HepG2 (cell line): ENCODE data around the gene GNA12. TPM values are rescaled to one million over a fixed set of nuclear protein-coding genes. Genes with fewer than 3 reads are reported as not detected.

ENCODE experiments used
- ARNT2 ChIP-seq: sonication (generic); formaldehyde crosslinking; IDR thresholded peaks from 2 replicates; pipeline ENCODE4 v1.8.0; 2022; ENCODE audit warnings: mild to moderate bottlenecking, low read depth, missing genetic modification reagents, moderate library complexity
- ELF3 ChIP-seq: IDR thresholded peaks from 2 replicates; pipeline ENCODE4 v1.6.1; 2016; ENCODE audit warnings: missing genetic modification reagents, missing compliant biosample characterization
- ESRRA ChIP-seq: sonication (generic); formaldehyde crosslinking; IDR thresholded peaks from 2 replicates; pipeline ENCODE4 v1.5.1; 2020; ENCODE audit warnings: mild to moderate bottlenecking, low read depth, missing genetic modification reagents
- ISX ChIP-seq: sonication (generic); formaldehyde crosslinking; conservative IDR thresholded peaks from 2 replicates; pipeline ENCODE4 v1.5.0; 2020; ENCODE audit warnings: missing genetic modification reagents
- MTF2 ChIP-seq: sonication (generic); formaldehyde crosslinking; IDR thresholded peaks from 2 replicates; pipeline ENCODE4 v1.5.0; 2020; ENCODE audit warnings: missing genetic modification reagents, borderline replicate concordance
- NFRKB ChIP-seq: fragments of 450-650 bp; IDR thresholded peaks from 2 replicates; pipeline ENCODE4 v1.6.1; 2017
- PITX1 ChIP-seq: sonication (generic); formaldehyde crosslinking; IDR thresholded peaks from 2 replicates; pipeline ENCODE4 v1.5.1; 2020; ENCODE audit warnings: mild to moderate bottlenecking, missing genetic modification reagents
- SP5 ChIP-seq: IDR thresholded peaks from 2 replicates; pipeline ENCODE4 v1.6.1; 2016; ENCODE audit warnings: low read depth, borderline replicate concordance
- SRF ChIP-seq: IDR thresholded peaks from 2 replicates; pipeline ENCODE4 v1.6.1; 2011; ENCODE audit warnings: mild to moderate bottlenecking, low read depth, low read length, moderate library complexity
- SRSF1 ChIP-seq: fragments of 200-400 bp; formaldehyde crosslinking; optimal IDR thresholded peaks from 2 replicates; pipeline ENCODE3; 2017; ENCODE audit warnings: mild to moderate bottlenecking, low read depth, low read length, moderate library complexity
- THRA ChIP-seq: sonication (generic); formaldehyde crosslinking; IDR thresholded peaks from 2 replicates; pipeline ENCODE4 v1.4.0; 2020; ENCODE audit warnings: missing genetic modification reagents, borderline replicate concordance
- TOPORS ChIP-seq: sonication (generic); formaldehyde crosslinking; IDR thresholded peaks from 2 replicates; pipeline ENCODE4 v1.8.0; 2023; ENCODE audit warnings: mild to moderate bottlenecking, missing genetic modification reagents
- USF2 ChIP-seq, 2 experiments: sonication (generic) in 1 of 2; formaldehyde crosslinking in 1 of 2; IDR thresholded peaks; 2 replicates each; pipeline versions ENCODE4 v1.5.1 to v1.6.1; 2011 to 2020; ENCODE audit warnings: borderline replicate concordance in 1 of 2, low read depth in 1 of 2, low read length in 1 of 2, mild to moderate bottlenecking in 1 of 2, missing genetic modification reagents in 1 of 2, moderate library complexity in 1 of 2
- ZBTB4 ChIP-seq: sonication (generic); formaldehyde crosslinking; IDR thresholded peaks from 2 replicates; pipeline ENCODE4 v1.4.0; 2020; ENCODE audit warnings: missing genetic modification reagents, mild to moderate bottlenecking, borderline replicate concordance
- ZKSCAN8 ChIP-seq: IDR thresholded peaks from 2 replicates; pipeline ENCODE4 v1.6.1; 2016; ENCODE audit warnings: borderline replicate concordance, missing genetic modification reagents, missing compliant biosample characterization
- ZNF44 ChIP-seq: sonication (generic); formaldehyde crosslinking; IDR thresholded peaks from 2 replicates; pipeline ENCODE4 v1.5.1; 2020; ENCODE audit warnings: mild to moderate bottlenecking, missing genetic modification reagents
- ZNF496 ChIP-seq: sonication (generic); formaldehyde crosslinking; IDR thresholded peaks from 2 replicates; pipeline ENCODE4 v1.8.1; 2023; ENCODE audit warnings: mild to moderate bottlenecking, moderate library complexity, missing genetic modification reagents; ENCODE audit not compliant: insufficient replicate concordance
- ZNF546 ChIP-seq: sonication (generic); formaldehyde crosslinking; conservative IDR thresholded peaks from 2 replicates; pipeline ENCODE4 v1.8.1; 2023; ENCODE audit warnings: mild to moderate bottlenecking, missing genetic modification reagents
- ZNF567 ChIP-seq: sonication (generic); formaldehyde crosslinking; IDR thresholded peaks from 2 replicates; pipeline ENCODE4 v1.8.1; 2023; ENCODE audit warnings: mild to moderate bottlenecking, missing genetic modification reagents, borderline replicate concordance
- ZNF768 ChIP-seq: sonication (generic); formaldehyde crosslinking; IDR thresholded peaks from 2 replicates; pipeline ENCODE4 v1.4.0; 2020; ENCODE audit warnings: missing genetic modification reagents
- ZSCAN21 ChIP-seq: sonication (generic); formaldehyde crosslinking; IDR thresholded peaks from 2 replicates; pipeline ENCODE4 v1.8.0; 2022; ENCODE audit warnings: mild to moderate bottlenecking, missing genetic modification reagents, moderate library complexity, borderline replicate concordance
- polyA plus RNA-seq, 8 experiments: library from polyadenylated mRNA; depleted of rRNA in 3 of 8; stranded (reverse) in 7 of 8; unstranded in 1 of 8; fragments of >200 nt; fragmentation: Illumina TruSeq in 4 of 8; extraction: Trizol in 4 of 8; gene quantifications; 2 replicates each; pipeline versions ENCODE4 v1.2.1 to v1.2.3, GENCODE V29; 2011 to 2016; ENCODE audit warnings: low read depth in 4 of 8, missing spikeins in 1 of 8, mixed read lengths in 1 of 8; ENCODE audit not compliant: insufficient read depth in 1 of 8
- total RNA-seq, 5 experiments: library from RNA; depleted of rRNA; stranded (reverse); fragments of >200 nt; fragmentation: Illumina TruSeq; extraction: Trizol; gene quantifications; 2 replicates each; pipeline ENCODE4 v1.2.3, GENCODE V29; 2016; ENCODE audit warnings: low read depth in 1 of 5
- TF ChIP-seq, protein P1 (sequence below): sonication (generic); formaldehyde crosslinking; IDR thresholded peaks from 2 replicates; pipeline ENCODE4 v1.4.0; 2020; ENCODE audit warnings: mild to moderate bottlenecking, low read depth, missing genetic modification reagents

The GNA12 gene
- total and polyA plus RNA-seq, 2 of the 13 experiments (the other 11 are each of a cell fraction or from before 2014, with no cell fraction given), result 16.2 to 50.9 TPM

DNA sequence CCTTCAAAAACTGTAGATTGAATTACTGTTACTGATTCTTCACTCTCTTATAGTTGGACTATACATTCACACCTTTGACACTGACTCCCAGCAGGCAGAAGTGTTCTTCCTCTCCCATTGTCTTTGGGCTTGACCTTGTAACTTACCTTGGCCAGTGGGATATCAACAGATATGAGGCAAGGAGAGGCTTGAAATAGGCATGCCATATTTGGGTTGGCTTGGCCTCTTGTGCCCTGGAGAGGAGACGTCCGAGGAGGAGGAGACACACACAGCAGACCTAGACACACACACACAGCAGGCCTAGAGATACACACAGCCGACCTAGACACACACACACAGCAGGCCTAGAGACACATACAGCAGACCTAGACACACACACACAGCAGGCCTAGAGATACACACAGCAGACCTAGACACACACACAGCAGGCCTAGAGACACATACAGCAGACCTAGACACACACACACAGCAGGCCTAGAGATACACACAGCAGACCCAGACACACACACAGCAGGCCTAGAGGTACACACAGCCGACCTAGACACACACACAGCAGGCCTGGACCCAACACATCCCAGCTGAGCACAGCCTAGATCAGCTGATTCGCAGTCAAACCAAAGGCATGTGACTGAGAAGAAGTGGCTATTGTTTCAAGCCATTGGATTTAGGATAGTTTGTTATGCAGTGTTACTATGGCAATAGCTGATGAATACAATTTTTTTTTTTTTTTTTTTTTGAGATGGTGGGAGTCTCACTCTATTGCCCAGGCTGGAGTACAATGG is 12.5 kb upstream of the GNA12 start (continued):
- TF ChIP-seq NFRKB, result no peak
- no peak for TF ChIP-seq ZBTB4 (CRISPR knock-in tag)
- no peak for TF ChIP-seq ZNF496
- TF ChIP-seq, protein P1, sequence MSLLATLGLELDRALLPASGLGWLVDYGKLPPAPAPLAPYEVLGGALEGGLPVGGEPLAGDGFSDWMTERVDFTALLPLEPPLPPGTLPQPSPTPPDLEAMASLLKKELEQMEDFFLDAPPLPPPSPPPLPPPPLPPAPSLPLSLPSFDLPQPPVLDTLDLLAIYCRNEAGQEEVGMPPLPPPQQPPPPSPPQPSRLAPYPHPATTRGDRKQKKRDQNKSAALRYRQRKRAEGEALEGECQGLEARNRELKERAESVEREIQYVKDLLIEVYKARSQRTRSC (CRISPR knock-in tag), result no peak
- no peak for TF ChIP-seq SP5 (CRISPR knock-in tag)
- TF ChIP-seq SRSF1, result no peak
- TF ChIP-seq ZNF44 (CRISPR knock-in tag), result no peak
- no peak for TF ChIP-seq ZNF768 (CRISPR knock-in tag)
- peak; percentile 59 for TF ChIP-seq USF2 (IDR thresholded peaks at IDR 0.05; ENCODE audit: low read depth, low read length)
- TF ChIP-seq USF2 (CRISPR knock-in tag; IDR thresholded peaks at IDR 0.05; ENCODE audit: borderline replicate concordance), result no peak
- no peak for TF ChIP-seq ESRRA (CRISPR knock-in tag)
- peak; percentile 81 for TF ChIP-seq SRF
- TF ChIP-seq ELF3 (CRISPR knock-in tag), result no peak
- no peak for TF ChIP-seq ZSCAN21 (CRISPR knock-in tag)
- TF ChIP-seq ZKSCAN8 (CRISPR knock-in tag), result no peak
- no peak for TF ChIP-seq THRA (CRISPR knock-in tag)
- TF ChIP-seq PITX1 (CRISPR knock-in tag), result no peak
- no peak for TF ChIP-seq ISX
- no peak for TF ChIP-seq ZNF546
- no peak for TF ChIP-seq MTF2 (CRISPR knock-in tag)
- TF ChIP-seq ARNT2 (CRISPR knock-in tag), result no peak
- no peak for TF ChIP-seq ZNF567 (CRISPR knock-in tag)
- no peak for TF ChIP-seq TOPORS
